Measurements from ENCODE around the gene SLIRP.
"Not testable (repeated sequence)": the region's sequence is repeated elsewhere in the genome, so short reads cannot be mapped to it uniquely, and the experiment has no call there.

SLIRP gene

GRCh38 chr14:77746064-77746702 lies 38.3 kb downstream of the SLIRP start:
- no peak for FAIRE-seq

GRCh38 chr14:77747425-77747824 lies 39.5 kb downstream of the SLIRP start:
- FAIRE-seq, result not testable (repeated sequence)

- FAIRE-seq, result no peak
Observed at GRCh38 chr14:77752266-77752665, 44.4 kb downstream of the SLIRP start.

GRCh38 chr14:77752799-77753516 lies 45.1 kb downstream of the SLIRP start:
- FAIRE-seq, result no peak

GRCh38 chr14:77760381-77761204 lies 52.7 kb downstream of the SLIRP start, which contains the start of gene SNW1:
TSS of gene SNW1 (minus strand) at chr14:77761156. CDS start at chr14:77761127, 29 bp downstream.
- no peak for FAIRE-seq

- peak; percentile 73 for FAIRE-seq
Observed at GRCh38 chr14:77761205-77761931, 53.5 kb downstream of the SLIRP start.

- FAIRE-seq, result no peak
Observed at GRCh38 chr14:77763316-77763715, 55.4 kb downstream of the SLIRP start.

GRCh38 chr14:77763978-77764377 lies 56.1 kb downstream of the SLIRP start:
- no peak for FAIRE-seq
